HG02973 (cell line): ENCODE data around the gene TUBD1.
"Not testable (repeated sequence)": the region's sequence is repeated elsewhere in the genome, so short reads cannot be mapped to it uniquely, and the experiment has no call there.

Experiments used
- ATAC-seq: cut with Tn5 transposase; IDR thresholded peaks from one replicate; pipeline ENCODE4 v1.9.1; 2021; ENCODE audit warnings: moderate library complexity; ENCODE audit not compliant: unreplicated experiment

TUBD1 gene

GRCh38 chr17:59876107-59876506, 16.6 kb downstream of the TUBD1 start:
- ATAC-seq: no peak

GRCh38 chr17:59874376-59874775, 18.4 kb downstream of the TUBD1 start:
- no peak for ATAC-seq

- ATAC-seq: not testable (repeated sequence)
Measured at GRCh38 chr17:59873414-59873813, 19.3 kb downstream of the TUBD1 start.

- no peak for ATAC-seq
Measured at GRCh38 chr17:59872351-59872750, 20.4 kb downstream of the TUBD1 start.

GRCh38 chr17:59870482-59870881, 22.3 kb downstream of the TUBD1 start:
- ATAC-seq: no peak

GRCh38 chr17:59869941-59870218, 22.9 kb downstream of the TUBD1 start:
- no peak for ATAC-seq

- ATAC-seq: no peak
Measured at GRCh38 chr17:59863616-59864015, 29.1 kb downstream of the TUBD1 start.

GRCh38 chr17:59859444-59860025, 33.2 kb downstream of the TUBD1 start:
- no peak for ATAC-seq

- no peak for ATAC-seq
Measured at GRCh38 chr17:59858932-59859331, 33.8 kb downstream of the TUBD1 start.

GRCh38 chr17:59858167-59858816, 34.5 kb downstream of the TUBD1 start:
- no peak for ATAC-seq

GRCh38 chr17:59856859-59857794, 35.6 kb downstream of the TUBD1 start:
- no peak for ATAC-seq

- ATAC-seq: not testable (repeated sequence)
Measured at GRCh38 chr17:59853919-59854729, 38.6 kb downstream of the TUBD1 start.

GRCh38 chr17:59853168-59853918, 39.4 kb downstream of the TUBD1 start:
- ATAC-seq: no peak

GRCh38 chr17:59852847-59853167, 39.9 kb downstream of the TUBD1 start:
- not testable (repeated sequence) for ATAC-seq

GRCh38 chr17:59851439-59852375, 41.0 kb downstream of the TUBD1 start:
- ATAC-seq: no peak

- ATAC-seq: not testable (repeated sequence)
Measured at GRCh38 chr17:59850311-59850710, 42.4 kb downstream of the TUBD1 start.

GRCh38 chr17:59848778-59849177, 44.0 kb downstream of the TUBD1 start:
- no peak for ATAC-seq

GRCh38 chr17:59848385-59848668, 44.4 kb downstream of the TUBD1 start:
- ATAC-seq: no peak

GRCh38 chr17:59846394-59847165, 46.2 kb downstream of the TUBD1 start:
- ATAC-seq: peak; percentile 41
